Heart left ventricle (tissue), 16 donors: Measurements from ENCODE around the gene IFNGR1. TPM values are rescaled to one million over a fixed set of nuclear protein-coding genes. Genes with fewer than 3 reads are reported as not detected.

Source experiments
- ATAC-seq, 4 donors: fragments of 200-7000 bp; cut with Tn5 transposase; one replicate each; pipeline ENCODE4 v1.9.1; 2020 to 2022; ENCODE audit warnings: moderate library complexity in 4 of 4, mild to moderate bottlenecking in 3 of 4, moderate number of reproducible peaks in 1 of 4
- DNase-seq, 5 donors: peaks; one replicate each; pipeline ENCODE4 v3.0.0-alpha.2; 2020
- H3K27ac ChIP-seq, 12 donors: fragments of 200-600 bp; sonication (generic) in 4 of 12; one replicate each; pipeline versions ENCODE4 v1.5.0 to v1.8.0; 2016 to 2022; ENCODE audit warnings: mild to moderate bottlenecking in 2 of 12
- H3K27me3 ChIP-seq, 9 donors: fragments of 200-600 bp; sonication (generic) in 2 of 9; one replicate each; pipeline versions ENCODE4 v1.5.1 to v1.8.0; 2016 to 2022; ENCODE audit warnings: mild to moderate bottlenecking in 3 of 9
- H3K36me3 ChIP-seq, 9 donors: fragments of 200-600 bp; sonication (generic) in 2 of 9; one replicate each; pipeline versions ENCODE4 v1.5.0 to v1.8.0; 2018 to 2022; ENCODE audit warnings: mild to moderate bottlenecking in 2 of 9
- H3K4me1 ChIP-seq, 12 donors: fragments of 200-600 bp; sonication (generic) in 4 of 12; one replicate each; pipeline versions ENCODE4 v1.5.0 to v1.8.0; 2016 to 2022; ENCODE audit warnings: mild to moderate bottlenecking in 3 of 12
- H3K4me3 ChIP-seq, 12 donors: fragments of 200-600 bp; sonication (generic) in 4 of 12; one replicate each; pipeline versions ENCODE4 v1.5.0 to v1.8.0; 2017 to 2022; ENCODE audit warnings: mild to moderate bottlenecking in 9 of 12, moderate library complexity in 4 of 12
- H3K9me3 ChIP-seq, 12 donors: fragments of 200-600 bp; sonication (generic) in 4 of 12; one replicate each; pipeline versions ENCODE4 v1.5.0 to v1.8.0; 2016 to 2022; ENCODE audit warnings: mild to moderate bottlenecking in 1 of 12
- CTCF ChIP-seq, 12 donors: fragments of 200-600 bp; sonication (generic) in 4 of 12; IDR thresholded peaks; one replicate each; pipeline versions ENCODE4 v1.5.0 to v1.8.0; 2018 to 2022; ENCODE audit warnings: antibody characterized with exemption in 12 of 12, mild to moderate bottlenecking in 5 of 12
- POLR2A ChIP-seq, 2 donors: fragments of 450-650 bp; IDR thresholded peaks; one replicate each; pipeline ENCODE4 v1.6.1; 2017; ENCODE audit warnings: antibody characterized with exemption in 2 of 2, mild to moderate bottlenecking in 2 of 2, moderate library complexity in 2 of 2
- WGBS, 4 donors: extraction: QIAGEN DNeasy Blood & Tissue Kit in 2 of 4; methylation state at CpG; one replicate each; pipeline versions ENCODE4 v1.1.5 to v1.1.7; 2013 to 2018; 5-methylcytosine and 5-hydroxymethylcytosine counted together
- intact Hi-C, 10 donors: fragments of 100-400 bp; cut with DNase I; formaldehyde crosslinking; loops; one replicate each; pipeline versions ENCODE4 v1.11.1 to v1.14.2; 2022
- polyA plus RNA-seq, 2 donors: library from polyadenylated mRNA; stranded (reverse); fragments of 200-250 nt; gene quantifications; one replicate each; pipeline ENCODE4 v1.2.3, GENCODE V29; 2013
- total RNA-seq, 9 donors: library from RNA; depleted of rRNA in 2 of 9; stranded (reverse); fragments of >200 nt in 2 of 9; fragmentation: NEBNext Ultra II Directional in 3 of 9; extraction: Animal tissue kit (Norgen Biotek cat#: 25700) in 3 of 9; gene quantifications; one replicate each; pipeline versions ENCODE4 v1.1.0 to v1.2.4, GENCODE V29; 2016 to 2023
- donor health status: ischemic (EF 13 %, LVEDD 7.1; RV severe dilation, severe dysfunction).
- donor health status: healthy with polysubstance abuse.
- donor health status: DM: no; HTN: yes; CAD: no.
- donor health status: DM: no; HTN: no; CAD: no.
- donor health status: ischemic (EF 25% LVEDD 6.9; RV normal size, moderate dysfunction).
- donor health status: ischemic (EF 25% LVEDD 5.7; RV mildly dilated, moderate dysfunction).
- donor health status: healthy.
- donor health status: DM: yes; HTN: yes; CAD: no.
- donor health status: ischemic (EF 35%, LVEDD 5.7; RV mildly dilated, moderate dysfunction).
- donor health status: nonischemic (EF 11% LVEDD 7.7; RV severe dilation, severe dysfunction).
- donor health status: DM: yes; HTN: yes; CAD: no.
- donor health status: PGD.
- donor health status: ischemic (EF 29% LVEDD 5.4; RV normal size, mild dysfunction).
- donor health status: nonischemic (EF 23%, LVEDD 6.1; RV moderate dilation, normal function).

Gene IFNGR1
- total and polyA plus RNA-seq, 11 donors: 68.6 to 152 (median 79.2) TPM

- no peaks in the 10 kb centered on the region for H3K36me3 ChIP-seq
- no peak for DNase-seq
- WGBS, 4 donors: 69 to 80% (median 72%) methylated on average over 6 of the region's 6 CpGs
- TF ChIP-seq CTCF (IDR thresholded peaks at IDR 0.05) (no peak), POLR2A (IDR thresholded peaks at IDR 0.05) (no peak)
- intact Hi-C loops: loop anchor here in 3 of 10 donors (5.0 kb wide), 1 partner anchor 43 kb away; the partner anchor contains the start of gene IFNGR1 (in 3 of the 3)
- ATAC-seq: peak in 1 of 4 donors; percentile 56
- peaks cover 0 to 26% (median 6%) of the 10 kb centered on the region in 12 donors for H3K4me1 ChIP-seq
- H3K27me3 ChIP-seq: no peaks in the 10 kb centered on the region
- H3K27ac ChIP-seq: peak overlapping the region in 6 of 12 donors; percentile 32 to 72 (median 61)
- no peak overlapping the region for H3K4me3 ChIP-seq
- peaks cover 0 to 22% (median under 1%) of the 10 kb centered on the region in 12 donors for H3K9me3 ChIP-seq
These were observed 41.0 kb upstream of the IFNGR1 start for GRCh38 chr6:137260217-137260616.

DNA sequence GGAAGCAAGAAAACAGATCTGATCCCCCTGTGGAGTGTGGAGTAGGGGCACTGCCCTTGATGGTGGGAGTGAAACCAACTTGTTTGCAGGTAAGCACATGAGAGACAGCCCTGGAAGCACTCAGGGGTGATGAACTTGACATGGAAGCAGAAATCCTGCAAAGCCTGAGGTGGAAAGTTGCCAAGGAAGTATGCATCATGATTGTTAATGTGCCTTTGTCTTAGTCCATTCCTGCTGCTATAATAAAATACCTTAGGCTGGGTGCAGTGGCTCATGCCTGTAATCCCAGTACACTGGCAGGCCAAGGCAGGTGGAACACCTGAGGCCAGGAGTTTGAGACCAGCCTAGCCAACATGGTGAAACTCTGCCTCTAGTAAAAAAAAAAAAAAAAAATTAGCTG is 40.2 kb upstream of the IFNGR1 start:
- no peak overlapping the region for H3K27ac ChIP-seq
- H3K27me3 ChIP-seq: no peaks in the 10 kb centered on the region
- TF ChIP-seq POLR2A (IDR thresholded peaks at IDR 0.05) (no peak), CTCF (IDR thresholded peaks at IDR 0.05) (no peak)
- DNase-seq (no peak), ATAC-seq (no peak)
- no peaks in the 10 kb centered on the region for H3K36me3 ChIP-seq
- peaks cover 0 to 31% (median 9%) of the 10 kb centered on the region in 12 donors for H3K9me3 ChIP-seq
- no peak overlapping the region for H3K4me3 ChIP-seq
- peaks cover 0 to 26% (median 6%) of the 10 kb centered on the region in 12 donors for H3K4me1 ChIP-seq
- intact Hi-C loops: loop anchor here in 1 of 10 donors (10.0 kb wide), 1 partner anchor 155 kb away; no protein-coding TSS in a partner anchor

- Histone ChIP-seq H3K4me1 (peaks cover 0 to 26% (median 6%) of the 10 kb centered on the region in 12 donors), H3K9me3 (peaks cover 0 to 42% (median 12%) of the 10 kb centered on the region in 12 donors), H3K36me3 (no peaks in the 10 kb centered on the region), H3K27me3 (no peaks in the 10 kb centered on the region), H3K27ac (no peak overlapping the region), H3K4me3 (no peak overlapping the region)
- peak in 1 of 4 donors; percentile 39 for ATAC-seq
- WGBS, 4 donors: 88 to 92% (median 90%) methylated on average over 3 of the region's 3 CpGs
- intact Hi-C loops: loop anchor here in 1 of 10 donors (10.0 kb wide), 1 partner anchor 153 kb away; no protein-coding TSS in a partner anchor
- TF ChIP-seq CTCF (IDR thresholded peaks at IDR 0.05): no peak
- TF ChIP-seq POLR2A (IDR thresholded peaks at IDR 0.05): no peak
- no peak for DNase-seq
These were observed 39.0 kb upstream of the IFNGR1 start for GRCh38 chr6:137258170-137258569.

DNA sequence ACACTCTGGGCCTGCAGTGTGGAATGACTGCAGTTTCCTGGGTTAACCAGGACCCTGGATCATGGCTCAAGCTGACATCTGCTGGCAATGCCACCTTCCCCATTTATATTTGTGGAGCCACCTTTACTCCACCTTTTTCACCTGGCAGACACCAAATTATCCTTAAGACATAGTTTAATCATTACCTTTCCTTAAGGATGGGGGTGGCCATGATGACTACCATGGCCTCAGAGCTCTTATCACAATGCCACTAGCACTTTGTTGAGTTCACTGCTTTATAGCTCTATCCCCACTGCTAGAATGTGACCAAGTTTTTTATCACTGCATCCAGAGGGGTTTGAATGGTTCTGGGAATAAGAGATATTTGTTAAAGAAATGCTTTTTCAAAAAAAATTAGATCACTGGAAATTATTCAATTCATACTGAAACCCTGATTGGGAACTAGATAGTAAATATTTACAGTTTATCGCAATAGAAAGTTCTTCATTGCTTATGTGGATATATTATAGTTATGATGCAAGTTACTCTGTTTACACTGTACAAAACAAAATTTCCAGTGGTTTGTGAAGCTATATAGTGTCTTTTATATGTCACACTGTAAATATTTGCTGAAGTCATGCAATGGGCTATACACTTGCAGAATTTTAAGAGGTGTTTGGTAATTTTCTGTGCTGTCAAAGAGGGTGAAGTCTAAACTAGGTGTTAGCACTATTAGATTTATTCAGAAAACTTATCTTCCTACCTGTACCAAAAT is 37.3 kb upstream of the IFNGR1 start:
- DNase-seq (no peak), ATAC-seq (no peak)
- Histone ChIP-seq H3K4me3 (no peak overlapping the region), H3K4me1 (peaks cover 0 to 17% (median 5%) of the 10 kb centered on the region in 12 donors), H3K9me3 (peaks cover 0 to 42% (median 12%) of the 10 kb centered on the region in 12 donors), H3K27me3 (no peaks in the 10 kb centered on the region), H3K36me3 (no peaks in the 10 kb centered on the region), H3K27ac (no peak overlapping the region)
- WGBS, 4 donors: 95 to 99% (median 96%) methylated on average over 1 of the region's 1 CpG
- TF ChIP-seq POLR2A (IDR thresholded peaks at IDR 0.05): no peak
- no peak for TF ChIP-seq CTCF (IDR thresholded peaks at IDR 0.05)
- intact Hi-C loops: loop anchor here in 1 of 10 donors (10.0 kb wide), 1 partner anchor 152 kb away; no protein-coding TSS in a partner anchor
